A549 (cell line): Measurements from ENCODE around the gene TTF2. TPM values are rescaled to one million over a fixed set of nuclear protein-coding genes. Genes with fewer than 3 reads are reported as not detected.

Experiments used
- ATAC-seq, 2 experiments: fragments of 200-7000 bp in 1 of 2; fragments of >200 bp in 1 of 2; cut with Nextera tagmentation in 1 of 2; cut with Tn5 transposase in 1 of 2; 3 replicates each; pipeline versions ENCODE4 v1.8.0 to v1.9.1; 2018 to 2020; ENCODE audit warnings: mild to moderate bottlenecking in 1 of 2, moderate library complexity in 1 of 2
- CTCF ChIA-PET: fragments of 300-600 bp; sonication (Branson Sonifier 250); formaldehyde crosslinking; extraction: SDS; loops from one replicate; lab custom pipeline; 2021; ENCODE audit warnings: antibody characterized with exemption, inconsistent platforms; lab: Yijun Ruan, JAX
- POLR2A ChIA-PET: fragments of 350-600 bp; formaldehyde crosslinking; extraction: SDS; loops from one replicate; lab custom pipeline; 2021; ENCODE audit warnings: antibody characterized with exemption, inconsistent platforms; lab: Yijun Ruan, JAX
- DNase-seq, 2 experiments: peaks; one replicate each; pipeline versions ENCODE4 v3.0.0 to v3.0.0-alpha.2; 2011 to 2016; ENCODE audit warnings: low read depth in 1 of 2, low spot score in 1 of 2
- FAIRE-seq: peaks from 2 replicates; lab custom pipeline; 2011; peaks lifted over from hg19 to GRCh38; lab: Jason Lieb, UNC
- H3K27ac ChIP-seq, 2 experiments: fragments of >200 bp; sonication (Bioruptor Twin); formaldehyde crosslinking; 3 replicates each; pipeline ENCODE4 v1.5.1; 2016 to 2017
- H3K4me1 ChIP-seq: fragments of >200 bp; sonication (Bioruptor Twin); formaldehyde crosslinking; 3 replicates; pipeline ENCODE4 v1.6.1; 2016
- H3K4me2 ChIP-seq: fragments of >200 bp; sonication (Bioruptor Twin); formaldehyde crosslinking; 3 replicates; pipeline ENCODE4 v1.6.1; 2016
- H3K4me3 ChIP-seq: fragments of >200 bp; sonication (Bioruptor Twin); formaldehyde crosslinking; 3 replicates; pipeline ENCODE4 v1.5.1; 2016
- H3K9me3 ChIP-seq: fragments of >200 bp; sonication (Bioruptor Twin); formaldehyde crosslinking; 3 replicates; pipeline ENCODE4 v1.6.1; 2016
- BCL3 ChIP-seq: fragments of >200 bp; sonication (Bioruptor Twin); formaldehyde crosslinking; IDR thresholded peaks from 3 replicates; pipeline ENCODE4 v1.6.1; 2016
- BHLHE40 ChIP-seq: IDR thresholded peaks from 2 replicates; pipeline ENCODE4 v1.6.1; 2012; ENCODE audit warnings: low read depth, low read length, inconsistent platforms
- CBX8 ChIP-seq: fragments of 200-600 bp; sonication (generic); IDR thresholded peaks from 2 replicates; pipeline ENCODE4 v1.6.1; 2016
- CEBPB ChIP-seq, 2 experiments: fragments of >200 bp in 1 of 2; sonication (Bioruptor Twin) in 1 of 2; formaldehyde crosslinking in 1 of 2; IDR thresholded peaks; 2 replicates each; pipeline ENCODE4 v1.6.1; 2012 to 2016
- CHD4 ChIP-seq: fragments of 200-600 bp; sonication (generic); IDR thresholded peaks from 2 replicates; pipeline ENCODE4 v1.6.1; 2016; ENCODE audit warnings: antibody characterized with exemption, mild to moderate bottlenecking, borderline replicate concordance
- E2F6 ChIP-seq: IDR thresholded peaks from 2 replicates; pipeline ENCODE4 v1.6.1; 2012; ENCODE audit warnings: low read depth, borderline replicate concordance
- EHF ChIP-seq: fragments of 250-450 bp; sonication (Bioruptor Pico); IDR thresholded peaks from 2 replicates; pipeline ENCODE4 v1.5.0; 2020; ENCODE audit warnings: mild to moderate bottlenecking
- EP300 ChIP-seq, 2 experiments: fragments of >200 bp; sonication (Bioruptor Twin); formaldehyde crosslinking; IDR thresholded peaks; 2 replicates in 1 of 2; 3 replicates in 1 of 2; pipeline ENCODE4 v1.6.1; 2016 to 2017
- FOXS1 ChIP-seq: fragments of 250-450 bp; sonication (Bioruptor Pico); IDR thresholded peaks from 2 replicates; pipeline ENCODE4 v1.5.0; 2020; ENCODE audit warnings: mild to moderate bottlenecking, moderate library complexity
- GATA3 ChIP-seq: IDR thresholded peaks from 2 replicates; pipeline ENCODE4 v1.6.1; 2012; ENCODE audit warnings: borderline replicate concordance
- HDAC2 ChIP-seq: fragments of 200-600 bp; sonication (generic); IDR thresholded peaks from 2 replicates; pipeline ENCODE4 v1.6.1; 2016
- HES2 ChIP-seq: fragments of >200 bp; sonication (Bioruptor Twin); formaldehyde crosslinking; IDR thresholded peaks from 2 replicates; pipeline ENCODE4 v1.6.1; 2016
- HOXB13 ChIP-seq: fragments of 250-450 bp; sonication (Bioruptor Pico); IDR thresholded peaks from 2 replicates; pipeline ENCODE4 v1.5.0; 2020; ENCODE audit warnings: low read depth, mild to moderate bottlenecking, moderate library complexity
- JUNB ChIP-seq: fragments of >200 bp; sonication (Bioruptor Twin); formaldehyde crosslinking; IDR thresholded peaks from 2 replicates; pipeline ENCODE4 v1.6.1; 2016
- MAFK ChIP-seq: fragments of 450-650 bp; IDR thresholded peaks from 2 replicates; pipeline ENCODE4 v1.6.1; 2014; ENCODE audit not compliant: partially characterized antibody
- NFE2L2 ChIP-seq: fragments of 150-350 bp; conservative IDR thresholded peaks from 2 replicates; pipeline ENCODE4 v1.6.1; 2014; ENCODE audit warnings: low read length
- NR3C1 ChIP-seq: fragments of >200 bp; sonication (Bioruptor Twin); formaldehyde crosslinking; IDR thresholded peaks from 3 replicates; pipeline ENCODE4 v1.6.1; 2017
- PHF8 ChIP-seq: fragments of 200-600 bp; sonication (generic); IDR thresholded peaks from 2 replicates; pipeline ENCODE4 v1.6.1; 2016; ENCODE audit warnings: low read depth, mild to moderate bottlenecking, antibody characterized with exemption, moderate library complexity, borderline replicate concordance
- POLR2AphosphoS2 ChIP-seq: conservative IDR thresholded peaks from 2 replicates; pipeline ENCODE4 v1.6.1; 2012; ENCODE audit warnings: low read length, improper control_type of control experiment, inconsistent platforms
- RARB ChIP-seq: fragments of 250-450 bp; sonication (Bioruptor Pico); IDR thresholded peaks from 2 replicates; pipeline ENCODE4 v1.8.0; 2021; ENCODE audit warnings: mild to moderate bottlenecking, moderate library complexity
- RNF2 ChIP-seq: fragments of 200-600 bp; sonication (generic); IDR thresholded peaks from 2 replicates; pipeline ENCODE4 v1.6.1; 2016; ENCODE audit warnings: low read depth, mild to moderate bottlenecking, antibody characterized with exemption, moderate library complexity, borderline replicate concordance
- SMC3 ChIP-seq: fragments of >200 bp; sonication (Bioruptor Twin); formaldehyde crosslinking; IDR thresholded peaks from 3 replicates; pipeline ENCODE4 v1.6.1; 2018; ENCODE audit warnings: inconsistent platforms
- SREBF2 ChIP-seq: fragments of 450-650 bp; IDR thresholded peaks from 2 replicates; pipeline ENCODE4 v1.6.1; 2014; ENCODE audit warnings: mild to moderate bottlenecking, moderate library complexity
- TFCP2L1 ChIP-seq: fragments of 250-450 bp; sonication (Bioruptor Pico); IDR thresholded peaks from 2 replicates; pipeline ENCODE4 v1.5.0; 2021; ENCODE audit warnings: mild to moderate bottlenecking
- TP53 ChIP-seq: fragments of 250-450 bp; sonication (Bioruptor Pico); IDR thresholded peaks from 2 replicates; pipeline ENCODE4 v1.5.0; 2021; ENCODE audit warnings: mild to moderate bottlenecking, moderate library complexity
- USF2 ChIP-seq: fragments of 450-650 bp; IDR thresholded peaks from 2 replicates; pipeline ENCODE4 v1.6.1; 2014; ENCODE audit warnings: antibody characterized with exemption
- ZC3H11A ChIP-seq: fragments of 450-650 bp; IDR thresholded peaks from 2 replicates; pipeline ENCODE4 v1.6.1; 2014; ENCODE audit warnings: antibody characterized with exemption, mild to moderate bottlenecking
- ZSCAN20 ChIP-seq: fragments of 250-450 bp; sonication (Bioruptor Pico); IDR thresholded peaks from 2 replicates; pipeline ENCODE4 v1.8.0; 2022; ENCODE audit warnings: mild to moderate bottlenecking, moderate library complexity
- WGBS: methylation state at CpG from one replicate; pipeline ENCODE4 v1.1.6; 2017; ENCODE audit errors: missing lambda C conversion rate; 5-methylcytosine and 5-hydroxymethylcytosine counted together
- polyA plus RNA-seq, 4 experiments: library from polyadenylated mRNA; depleted of rRNA in 3 of 4; stranded (reverse); fragments of >200 nt; fragmentation: RNase III in 1 of 4; extraction: RNeasy Plus Mini Kit Qiagen cat#74134 plus additional on column Dnase treatment in 1 of 4; gene quantifications; 2 replicates in 3 of 4; 3 replicates in 1 of 4; pipeline ENCODE4 v1.2.3, GENCODE V29; 2011 to 2017

TTF2 gene
- polyA plus RNA-seq, 2 of the 4 experiments (the other 2 are of a cell fraction) = 16.5 to 26.6 TPM

GRCh38 chr1:117032266-117032665, 27.9 kb upstream of the TTF2 start:
- CTCF ChIA-PET = interaction anchor here (0.9 kb wide), 1 partner anchor 130 kb away, joined by 3 read pairs; no protein-coding TSS in a partner anchor
- Histone ChIP-seq H3K4me3 (no peak overlapping the region), H3K4me1 (no peaks in the 10 kb centered on the region), H3K4me2 (no peak overlapping the region), H3K9me3 (no peaks in the 10 kb centered on the region), H3K27ac (no peak overlapping the region)
- FAIRE-seq = no peak
- 90% methylated on average over 3 of the region's 3 CpGs for WGBS
- POLR2A ChIA-PET = no interaction called here
- ATAC-seq = no peak
- TF ChIP-seq FOXS1 = no peak
- TF ChIP-seq TP53 = no peak
- TF ChIP-seq USF2 = no peak
- TF ChIP-seq CBX8 = no peak
- no peak for TF ChIP-seq GATA3
- TF ChIP-seq ZC3H11A = no peak
- TF ChIP-seq RNF2 = no peak
- no peak for TF ChIP-seq SMC3
- TF ChIP-seq JUNB = no peak
- TF ChIP-seq CEBPB (IDR thresholded peaks at IDR 0.05) = no peak
- TF ChIP-seq TFCP2L1 (CRISPR knock-in tag) = no peak
- no peak for TF ChIP-seq HES2
- TF ChIP-seq EP300 (IDR thresholded peaks at IDR 0.05) = no peak
- DNase-seq = no peak

GRCh38 chr1:117032681-117033539, 27.2 kb upstream of the TTF2 start:
- no peak for FAIRE-seq
- H3K27ac ChIP-seq = no peak overlapping the region
- no peak overlapping the region for H3K4me2 ChIP-seq
- H3K4me3 ChIP-seq = no peak overlapping the region
- no peaks in the 10 kb centered on the region for H3K4me1 ChIP-seq
- 72% methylated on average over 11 of the region's 11 CpGs for WGBS
- no peak for DNase-seq
- ATAC-seq = no peak
- H3K9me3 ChIP-seq = no peaks in the 10 kb centered on the region
- ChIA-PET POLR2A (no interaction called here), CTCF (interaction anchor here (0.9 kb wide), 1 partner anchor 130 kb away, joined by 3 read pairs; no protein-coding TSS in a partner anchor)
- TF ChIP-seq RARB (CRISPR knock-in tag) (no peak), NR3C1 (no peak), ZSCAN20 (CRISPR knock-in tag) (no peak), HOXB13 (no peak)

- CTCF ChIA-PET = no interaction called here
- WGBS = 79% methylated on average over 7 of the region's 7 CpGs
- Histone ChIP-seq H3K9me3 (no peaks in the 10 kb centered on the region), H3K4me1 (no peaks in the 10 kb centered on the region), H3K27ac (no peak overlapping the region), H3K4me3 (no peak overlapping the region), H3K4me2 (no peak overlapping the region)
- FAIRE-seq (no peak), ATAC-seq (no peak), DNase-seq (no peak)
- POLR2A ChIA-PET = no interaction called here
- TF ChIP-seq HDAC2 (no peak), EHF (CRISPR knock-in tag) (no peak)
Measured at GRCh38 chr1:117033772-117034171, 26.4 kb upstream of the TTF2 start.

- H3K9me3 ChIP-seq = no peaks in the 10 kb centered on the region
- 84% methylated on average over 7 of the region's 7 CpGs for WGBS
- POLR2A ChIA-PET = no interaction called here
- CTCF ChIA-PET = interaction anchor here (0.7 kb wide), 1 partner anchor 307 kb away, joined by 4 read pairs; no protein-coding TSS in a partner anchor
- H3K4me3 ChIP-seq = no peak overlapping the region
- ATAC-seq (no peak), DNase-seq (no peak), FAIRE-seq (no peak)
- H3K27ac ChIP-seq = no peak overlapping the region
- H3K4me2 ChIP-seq = no peak overlapping the region
- no peaks in the 10 kb centered on the region for H3K4me1 ChIP-seq
- TF ChIP-seq HDAC2 (no peak), E2F6 (no peak), BHLHE40 (no peak), HES2 (no peak), NFE2L2 (no peak), FOXS1 (no peak), MAFK (no peak), BCL3 (no peak), POLR2AphosphoS2 (no peak), RARB (CRISPR knock-in tag) (no peak), SREBF2 (no peak), CHD4 (no peak), PHF8 (no peak), CBX8 (no peak)
Measured at GRCh38 chr1:117034791-117035290, 25.3 kb upstream of the TTF2 start.
